HepG2 (cell line): ENCODE data around the gene DPH3. TPM values are rescaled to one million over a fixed set of nuclear protein-coding genes. Genes with fewer than 3 reads are reported as not detected.

Experiments used
- ATAC-seq: fragments of 200-7000 bp; cut with Tn5 transposase; 3 replicates; pipeline ENCODE4 v1.9.1; 2020; ENCODE audit warnings: mild to moderate bottlenecking, moderate library complexity
- BruUV-seq: library from RNA; stranded (reverse); fragments of 400-500 nt; replicated peaks from 2 replicates; lab custom pipeline; 2021; lab: Mats Ljungman, UMichigan
- CTCF ChIA-PET: fragments of 300-600 bp; formaldehyde crosslinking; extraction: SDS; loops from one replicate; lab custom pipeline; 2021; ENCODE audit warnings: low total read pairs, inconsistent platforms, low intra/inter-chr PET ratio; lab: Yijun Ruan, JAX
- POLR2A ChIA-PET: fragments of 350-600 bp; sonication (Branson Sonifier 250); formaldehyde crosslinking; loops from one replicate; lab custom pipeline; 2020; ENCODE audit warnings: antibody characterized with exemption, inconsistent platforms; lab: Yijun Ruan, JAX
- DNase-seq: peaks from one replicate; pipeline ENCODE4 v3.0.0-alpha.2; 2015; ENCODE audit warnings: low spot score
- FAIRE-seq: peaks from 3 replicates; lab custom pipeline; 2011; peaks lifted over from hg19 to GRCh38; lab: Jason Lieb, UNC
- H2AFZ ChIP-seq: one replicate; pipeline ENCODE4 v1.6.1; 2011; ENCODE audit warnings: low read length, inconsistent platforms
- H3K27ac ChIP-seq: fragments of 300-600 bp; 3 replicates; pipeline ENCODE4 v1.8.0; 2011; ENCODE audit warnings: mixed run types, mild to moderate bottlenecking, mixed read lengths, low read length, inconsistent platforms; ENCODE audit not compliant: insufficient read depth; ENCODE audit errors: extremely low read length
- H3K27me3 ChIP-seq, 2 experiments: fragments of 200-600 bp in 1 of 2; 2 replicates in 1 of 2; 3 replicates in 1 of 2; pipeline versions ENCODE4 v1.6.0 to v1.8.0; 2011; ENCODE audit warnings: low read length in 2 of 2, mild to moderate bottlenecking in 2 of 2, moderate library complexity in 2 of 2, inconsistent platforms in 1 of 2; ENCODE audit not compliant: insufficient read depth in 2 of 2, control insufficient read depth in 1 of 2
- H3K36me3 ChIP-seq, 2 experiments: fragments of 200-600 bp in 1 of 2; replicated peaks in 1 of 2; 2 replicates in 1 of 2; 3 replicates in 1 of 2; pipeline versions ENCODE4 v1.5.1 to v1.8.0; 2011; ENCODE audit warnings: low read length in 2 of 2, inconsistent platforms in 1 of 2; ENCODE audit not compliant: insufficient read depth in 2 of 2, control insufficient read depth in 1 of 2
- H3K4me1 ChIP-seq: 2 replicates; pipeline ENCODE4 v1.5.1; 2012; ENCODE audit warnings: low read length, inconsistent platforms; ENCODE audit not compliant: insufficient read depth
- H3K4me2 ChIP-seq: 2 replicates; pipeline ENCODE4 v1.6.0; 2011; ENCODE audit warnings: low read depth, low read length, inconsistent platforms
- H3K4me3 ChIP-seq, 3 experiments: fragments of 200-600 bp in 1 of 3; sonication (generic), shearing (Covaris generic) in 1 of 3; replicated peaks in 1 of 3; 2 replicates each; pipeline ENCODE4 v1.5.1; 2011 to 2016; ENCODE audit warnings: low read length in 3 of 3, inconsistent platforms in 2 of 3, low read depth in 2 of 3, mild to moderate bottlenecking in 2 of 3, control low read depth in 1 of 3, mixed read lengths in 1 of 3; ENCODE audit not compliant: insufficient read depth in 1 of 3
- H3K79me2 ChIP-seq: one replicate; pipeline ENCODE4 v1.6.1; 2011; ENCODE audit warnings: low read length, inconsistent platforms; ENCODE audit not compliant: insufficient read depth
- H3K9ac ChIP-seq: 2 replicates; pipeline ENCODE4 v1.6.0; 2011; ENCODE audit warnings: mild to moderate bottlenecking, low read depth, low read length, inconsistent platforms; ENCODE audit not compliant: insufficient read depth
- H3K9me3 ChIP-seq: 2 replicates; pipeline ENCODE4 v1.5.1; 2012; ENCODE audit warnings: mild to moderate bottlenecking, low read length
- H4K20me1 ChIP-seq: 2 replicates; pipeline ENCODE4 v1.6.0; 2011; ENCODE audit warnings: inconsistent platforms, mild to moderate bottlenecking, low read length, moderate library complexity; ENCODE audit not compliant: insufficient read depth
- ATAD3A ChIP-seq: sonication (generic); formaldehyde crosslinking; IDR thresholded peaks from 2 replicates; pipeline ENCODE4 v1.4.0; 2020; ENCODE audit warnings: missing genetic modification reagents
- BHLHE40 ChIP-seq: IDR thresholded peaks from 2 replicates; pipeline ENCODE4 v1.6.1; 2011; ENCODE audit warnings: low read length, improper control_type of control experiment
- HNRNPK ChIP-seq: fragments of 200-400 bp; formaldehyde crosslinking; IDR thresholded peaks from 2 replicates; pipeline ENCODE4 v1.6.1; 2018; ENCODE audit warnings: low read length, low read depth, moderate library complexity, mild to moderate bottlenecking; ENCODE audit not compliant: poor library complexity, severe bottlenecking
- KLF12 ChIP-seq: sonication (generic); formaldehyde crosslinking; IDR thresholded peaks from 2 replicates; pipeline ENCODE4 v1.4.0; 2020; ENCODE audit warnings: missing genetic modification reagents, borderline replicate concordance
- MED1 ChIP-seq: sonication (generic); formaldehyde crosslinking; IDR thresholded peaks from 2 replicates; pipeline ENCODE4 v1.4.0; 2020; ENCODE audit warnings: missing genetic modification reagents
- MTF1 ChIP-seq: sonication (generic); formaldehyde crosslinking; IDR thresholded peaks from 2 replicates; pipeline ENCODE4 v1.5.0; 2020; ENCODE audit warnings: missing genetic modification reagents
- RAD21 ChIP-seq: fragments of 450-650 bp; formaldehyde crosslinking; IDR thresholded peaks from 2 replicates; pipeline ENCODE4 v1.5.0; 2020; ENCODE audit warnings: mild to moderate bottlenecking
- REL ChIP-seq: sonication (generic); formaldehyde crosslinking; conservative IDR thresholded peaks from 2 replicates; pipeline ENCODE4 v1.8.0; 2022; ENCODE audit warnings: mild to moderate bottlenecking, missing genetic modification reagents, moderate library complexity
- RXRB ChIP-seq: IDR thresholded peaks from 2 replicates; pipeline ENCODE4 v1.6.1; 2016; ENCODE audit warnings: borderline replicate concordance, missing genetic modification reagents, missing compliant biosample characterization
- SATB2 ChIP-seq: sonication (generic); formaldehyde crosslinking; IDR thresholded peaks from 2 replicates; pipeline ENCODE4 v1.5.0; 2020; ENCODE audit warnings: missing genetic modification reagents
- SPEN ChIP-seq: sonication (generic); formaldehyde crosslinking; IDR thresholded peaks from 2 replicates; pipeline ENCODE4 v1.5.1; 2020; ENCODE audit warnings: low read depth, mild to moderate bottlenecking, missing genetic modification reagents
- ZKSCAN8 ChIP-seq: IDR thresholded peaks from 2 replicates; pipeline ENCODE4 v1.6.1; 2016; ENCODE audit warnings: borderline replicate concordance, missing genetic modification reagents, missing compliant biosample characterization
- ZNF17 ChIP-seq: sonication (generic); formaldehyde crosslinking; IDR thresholded peaks from 2 replicates; pipeline ENCODE4 v1.5.0; 2020; ENCODE audit warnings: mild to moderate bottlenecking, missing genetic modification reagents
- ZNF563 ChIP-seq: sonication (generic); formaldehyde crosslinking; IDR thresholded peaks from 2 replicates; pipeline ENCODE4 v1.8.0; 2022; ENCODE audit warnings: mild to moderate bottlenecking, moderate library complexity, missing genetic modification reagents
- ZNF766 ChIP-seq: sonication (generic); formaldehyde crosslinking; IDR thresholded peaks from 2 replicates; pipeline ENCODE4 v1.5.0; 2020; ENCODE audit warnings: missing genetic modification reagents, borderline replicate concordance
- ZNF788 ChIP-seq: sonication (generic); formaldehyde crosslinking; IDR thresholded peaks from 2 replicates; pipeline ENCODE4 v1.5.0; 2020; ENCODE audit warnings: mild to moderate bottlenecking, missing genetic modification reagents, borderline replicate concordance
- WGBS: methylation state at CpG from one replicate; pipeline ENCODE4 v1.1.6; 2017; ENCODE audit warnings: low lambda C conversion rate; 5-methylcytosine and 5-hydroxymethylcytosine counted together
- in situ Hi-C: cut with HindIII; loops from 2 replicates; pipeline ENCODE4 v1.10.0; 2017; ENCODE audit warnings: low pct_unique_long_range_greater_than_20kb; ENCODE audit not compliant: extremely low pct_ligation_motif_present
- intact Hi-C: fragments of 100-400 bp; cut with micrococcal nuclease; formaldehyde crosslinking; loops from one replicate; pipeline ENCODE4 v1.10.0; 2022; ENCODE audit not compliant: unreplicated experiment
- polyA plus RNA-seq, 8 experiments: library from polyadenylated mRNA; depleted of rRNA in 3 of 8; stranded (reverse) in 7 of 8; unstranded in 1 of 8; fragments of >200 nt; fragmentation: Illumina TruSeq in 4 of 8; extraction: Trizol in 4 of 8; gene quantifications; 2 replicates each; pipeline versions ENCODE4 v1.2.1 to v1.2.3, GENCODE V29; 2011 to 2016; ENCODE audit warnings: low read depth in 4 of 8, missing spikeins in 1 of 8, mixed read lengths in 1 of 8; ENCODE audit not compliant: insufficient read depth in 1 of 8
- total RNA-seq, 5 experiments: library from RNA; depleted of rRNA; stranded (reverse); fragments of >200 nt; fragmentation: Illumina TruSeq; extraction: Trizol; gene quantifications; 2 replicates each; pipeline ENCODE4 v1.2.3, GENCODE V29; 2016; ENCODE audit warnings: low read depth in 1 of 5
- TF ChIP-seq, protein P1 (sequence below): sonication (generic); formaldehyde crosslinking; IDR thresholded peaks from 2 replicates; pipeline ENCODE4 v1.5.1; 2020; ENCODE audit warnings: mild to moderate bottlenecking, moderate library complexity, missing genetic modification reagents
- TF ChIP-seq, protein P2 (sequence below): IDR thresholded peaks from 2 replicates; pipeline ENCODE4 v1.4.0; 2020; ENCODE audit warnings: mild to moderate bottlenecking, missing genetic modification reagents
- TF ChIP-seq, protein P3 (sequence below): sonication (generic); formaldehyde crosslinking; IDR thresholded peaks from 2 replicates; pipeline ENCODE4 v1.4.0; 2020; ENCODE audit warnings: missing genetic modification reagents

The DPH3 gene
- total and polyA plus RNA-seq, 2 of the 13 experiments (the other 11 are each of a cell fraction or from before 2014, with no cell fraction given): 18.3 to 21.6 TPM

DNA sequence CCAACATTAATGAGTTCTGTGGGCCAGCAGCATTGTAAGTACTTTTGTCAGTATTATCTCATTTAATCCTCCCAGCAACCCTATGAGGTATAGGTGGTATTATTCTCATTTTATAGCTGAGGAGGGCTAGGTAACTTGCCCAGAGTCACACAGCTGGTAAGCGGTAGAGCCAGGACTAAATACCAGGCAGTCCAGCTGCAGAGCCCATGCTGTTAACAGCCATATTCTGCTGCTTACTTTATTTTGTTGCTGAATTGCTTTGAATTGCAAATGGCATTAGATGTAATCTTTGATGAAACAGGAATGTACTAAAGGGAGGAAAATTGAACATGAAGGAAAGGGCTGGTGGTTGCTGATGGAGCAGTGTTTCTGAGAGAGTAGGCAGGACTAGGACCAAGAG, 19.9 kb upstream of the DPH3 start:
- ATAC-seq: no peak
- intact Hi-C loops: no loop called here

More for the DNA sequence above, 19.9 kb upstream of the DPH3 start:
- ChIA-PET POLR2A (no interaction called here), CTCF (no interaction called here)
- Histone ChIP-seq H3K36me3 (peaks cover 3 to 42% of the 10 kb centered on the region in 2 experiments; a peak in 4 of 5 replicates), H2AFZ (no peak overlapping the region), H3K79me2 (no peaks in the 10 kb centered on the region), H3K9ac (no peak overlapping the region), H3K4me1 (no peaks in the 10 kb centered on the region), H3K27me3 (no peaks in the 10 kb centered on the region), H4K20me1 (no peaks in the 10 kb centered on the region), H3K9me3 (no peaks in the 10 kb centered on the region), H3K4me2 (no peak overlapping the region), H3K27ac (no peak overlapping the region), H3K4me3 (no peak overlapping the region)
- FAIRE-seq (no peak), DNase-seq (no peak)
- 100% methylated on average over 1 of the region's 1 CpG for WGBS
- in situ Hi-C loops: no loop called here
- TF ChIP-seq, protein P1, sequence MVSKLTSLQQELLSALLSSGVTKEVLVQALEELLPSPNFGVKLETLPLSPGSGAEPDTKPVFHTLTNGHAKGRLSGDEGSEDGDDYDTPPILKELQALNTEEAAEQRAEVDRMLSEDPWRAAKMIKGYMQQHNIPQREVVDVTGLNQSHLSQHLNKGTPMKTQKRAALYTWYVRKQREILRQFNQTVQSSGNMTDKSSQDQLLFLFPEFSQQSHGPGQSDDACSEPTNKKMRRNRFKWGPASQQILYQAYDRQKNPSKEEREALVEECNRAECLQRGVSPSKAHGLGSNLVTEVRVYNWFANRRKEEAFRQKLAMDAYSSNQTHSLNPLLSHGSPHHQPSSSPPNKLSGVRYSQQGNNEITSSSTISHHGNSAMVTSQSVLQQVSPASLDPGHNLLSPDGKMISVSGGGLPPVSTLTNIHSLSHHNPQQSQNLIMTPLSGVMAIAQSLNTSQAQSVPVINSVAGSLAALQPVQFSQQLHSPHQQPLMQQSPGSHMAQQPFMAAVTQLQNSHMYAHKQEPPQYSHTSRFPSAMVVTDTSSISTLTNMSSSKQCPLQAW: no peak
- TF ChIP-seq HNRNPK: no peak
- TF ChIP-seq MTF1 (CRISPR knock-in tag): no peak
- TF ChIP-seq, protein P2, sequence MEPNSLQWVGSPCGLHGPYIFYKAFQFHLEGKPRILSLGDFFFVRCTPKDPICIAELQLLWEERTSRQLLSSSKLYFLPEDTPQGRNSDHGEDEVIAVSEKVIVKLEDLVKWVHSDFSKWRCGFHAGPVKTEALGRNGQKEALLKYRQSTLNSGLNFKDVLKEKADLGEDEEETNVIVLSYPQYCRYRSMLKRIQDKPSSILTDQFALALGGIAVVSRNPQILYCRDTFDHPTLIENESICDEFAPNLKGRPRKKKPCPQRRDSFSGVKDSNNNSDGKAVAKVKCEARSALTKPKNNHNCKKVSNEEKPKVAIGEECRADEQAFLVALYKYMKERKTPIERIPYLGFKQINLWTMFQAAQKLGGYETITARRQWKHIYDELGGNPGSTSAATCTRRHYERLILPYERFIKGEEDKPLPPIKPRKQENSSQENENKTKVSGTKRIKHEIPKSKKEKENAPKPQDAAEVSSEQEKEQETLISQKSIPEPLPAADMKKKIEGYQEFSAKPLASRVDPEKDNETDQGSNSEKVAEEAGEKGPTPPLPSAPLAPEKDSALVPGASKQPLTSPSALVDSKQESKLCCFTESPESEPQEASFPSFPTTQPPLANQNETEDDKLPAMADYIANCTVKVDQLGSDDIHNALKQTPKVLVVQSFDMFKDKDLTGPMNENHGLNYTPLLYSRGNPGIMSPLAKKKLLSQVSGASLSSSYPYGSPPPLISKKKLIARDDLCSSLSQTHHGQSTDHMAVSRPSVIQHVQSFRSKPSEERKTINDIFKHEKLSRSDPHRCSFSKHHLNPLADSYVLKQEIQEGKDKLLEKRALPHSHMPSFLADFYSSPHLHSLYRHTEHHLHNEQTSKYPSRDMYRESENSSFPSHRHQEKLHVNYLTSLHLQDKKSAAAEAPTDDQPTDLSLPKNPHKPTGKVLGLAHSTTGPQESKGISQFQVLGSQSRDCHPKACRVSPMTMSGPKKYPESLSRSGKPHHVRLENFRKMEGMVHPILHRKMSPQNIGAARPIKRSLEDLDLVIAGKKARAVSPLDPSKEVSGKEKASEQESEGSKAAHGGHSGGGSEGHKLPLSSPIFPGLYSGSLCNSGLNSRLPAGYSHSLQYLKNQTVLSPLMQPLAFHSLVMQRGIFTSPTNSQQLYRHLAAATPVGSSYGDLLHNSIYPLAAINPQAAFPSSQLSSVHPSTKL (CRISPR knock-in tag): no peak
- no peak for TF ChIP-seq SATB2 (CRISPR knock-in tag)
- TF ChIP-seq ZNF563 (CRISPR knock-in tag): no peak
- no peak for TF ChIP-seq ZNF788 (CRISPR knock-in tag)
- no peak for TF ChIP-seq KLF12 (CRISPR knock-in tag)
- TF ChIP-seq, protein P3, sequence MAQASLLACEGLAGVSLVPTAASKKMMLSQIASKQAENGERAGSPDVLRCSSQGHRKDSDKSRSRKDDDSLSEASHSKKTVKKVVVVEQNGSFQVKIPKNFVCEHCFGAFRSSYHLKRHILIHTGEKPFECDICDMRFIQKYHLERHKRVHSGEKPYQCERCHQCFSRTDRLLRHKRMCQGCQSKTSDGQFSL (CRISPR knock-in tag): no peak
- no peak for TF ChIP-seq ZKSCAN8 (CRISPR knock-in tag)
- no peak for TF ChIP-seq SPEN (CRISPR knock-in tag)
- TF ChIP-seq MED1 (CRISPR knock-in tag): no peak
- no peak for TF ChIP-seq ATAD3A (CRISPR knock-in tag)
- TF ChIP-seq ZNF766 (CRISPR knock-in tag): no peak
- no peak for TF ChIP-seq RAD21 (CRISPR knock-in tag)
- TF ChIP-seq REL (CRISPR knock-in tag): no peak
- no peak for TF ChIP-seq RXRB (CRISPR knock-in tag)
- TF ChIP-seq BHLHE40: no peak
- TF ChIP-seq ZNF17 (CRISPR knock-in tag): no peak
- BruUV-seq: no TSS peak
